MM.1S (cell line): ENCODE results near the gene FIGNL2.

Source experiments
- CTCF ChIP-seq: fragments of 300-600 bp; sonication (generic); IDR thresholded peaks from 2 replicates; pipeline ENCODE4 v1.5.1; 2016; ENCODE audit warnings: antibody characterized with exemption, low read length, mixed read lengths
- EZH2 ChIP-seq: fragments of 300-600 bp; sonication (generic); optimal IDR thresholded peaks from 2 replicates; pipeline ENCODE3; 2017; ENCODE audit warnings: low read depth, mild to moderate bottlenecking, antibody characterized with exemption, low read length, mixed read lengths
- EZH2phosphoT487 ChIP-seq: fragments of 300-600 bp; sonication (generic); IDR thresholded peaks from 2 replicates; pipeline ENCODE4 v1.6.1; 2018; ENCODE audit warnings: antibody characterized with exemption, low read length

GRCh38 chr12:51850081-51850964 lies 1.8 kb upstream of the FIGNL2 start:
- TF ChIP-seq CTCF (no peak), EZH2 (no peak), EZH2phosphoT487 (no peak)
